GM19025 (cell line): ENCODE results near the gene ARG1.

Experiments
- ATAC-seq: cut with Tn5 transposase; IDR thresholded peaks from one replicate; pipeline ENCODE4 v1.9.1; 2021; ENCODE audit warnings: mild to moderate bottlenecking, low read depth, moderate library complexity; ENCODE audit not compliant: unreplicated experiment

ARG1 gene

DNA sequence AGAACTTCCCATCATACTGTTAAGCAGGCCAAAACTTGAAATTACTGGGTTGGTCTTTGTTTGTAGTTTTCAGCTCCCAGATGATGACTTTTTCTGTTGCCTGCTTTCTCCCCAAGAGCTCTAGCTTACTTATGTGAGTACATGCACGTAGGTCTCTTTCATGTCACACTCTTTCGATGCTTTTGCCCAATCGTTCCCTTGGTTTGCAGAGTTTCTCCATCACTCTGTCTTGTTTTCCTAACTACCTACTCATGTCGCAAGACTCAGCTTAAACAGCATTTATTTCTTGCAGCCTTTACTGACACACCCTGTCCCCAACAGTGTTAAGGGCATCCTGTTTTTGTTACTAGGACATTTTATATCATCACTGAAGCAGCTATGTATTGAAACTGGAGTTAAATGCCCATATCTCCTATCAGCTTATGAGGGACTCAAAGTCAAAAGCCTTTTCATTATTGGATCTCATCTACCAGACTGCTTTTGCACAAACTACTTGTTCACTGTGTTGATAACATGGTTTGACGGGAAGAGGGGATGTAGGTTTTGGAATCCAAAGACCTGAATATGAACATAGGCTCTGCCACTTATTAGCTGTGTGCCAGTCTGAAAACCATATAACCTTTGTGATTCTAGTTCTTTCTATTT is 2.9 kb downstream of the ARG1 start:
- no peak for ATAC-seq

DNA sequence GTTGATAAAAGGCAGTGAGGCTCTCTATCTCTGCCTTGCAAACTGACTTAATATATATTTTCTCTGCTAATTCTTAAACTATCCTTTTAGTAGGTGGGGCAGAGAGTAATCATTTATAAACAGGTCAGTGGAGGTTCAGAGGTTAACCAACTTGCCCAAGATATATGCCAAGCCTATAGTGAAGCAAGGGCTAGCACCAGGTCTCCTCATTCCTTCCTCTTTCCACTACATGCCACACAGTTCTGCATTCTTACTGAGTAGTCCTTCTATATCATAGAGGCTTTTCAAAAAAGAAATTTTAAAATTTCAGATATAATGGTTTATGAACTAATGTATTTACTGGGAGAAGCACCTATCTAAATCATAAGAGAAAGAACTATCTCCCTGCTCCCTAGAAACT is 8.5 kb downstream of the ARG1 start:
- no peak for ATAC-seq

DNA sequence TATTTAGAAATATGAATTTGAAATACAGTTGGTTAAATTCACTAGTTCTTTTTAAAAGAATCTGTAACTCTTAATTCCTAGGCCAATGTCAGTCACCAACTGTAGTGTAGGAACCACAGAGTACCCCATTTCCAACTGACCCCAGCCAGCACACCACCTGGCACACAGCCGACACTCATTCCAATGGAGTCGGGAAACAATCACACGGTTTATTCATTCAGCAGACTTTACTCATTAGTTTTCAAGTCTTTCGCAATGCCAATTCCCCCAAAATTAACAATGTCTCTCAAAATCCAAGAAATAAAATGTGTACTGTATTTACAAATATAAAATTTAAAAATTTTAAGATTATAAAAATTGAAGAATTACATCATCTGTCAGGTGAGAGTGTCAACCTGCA is 13.5 kb downstream of the ARG1 start:
- no peak for ATAC-seq

DNA sequence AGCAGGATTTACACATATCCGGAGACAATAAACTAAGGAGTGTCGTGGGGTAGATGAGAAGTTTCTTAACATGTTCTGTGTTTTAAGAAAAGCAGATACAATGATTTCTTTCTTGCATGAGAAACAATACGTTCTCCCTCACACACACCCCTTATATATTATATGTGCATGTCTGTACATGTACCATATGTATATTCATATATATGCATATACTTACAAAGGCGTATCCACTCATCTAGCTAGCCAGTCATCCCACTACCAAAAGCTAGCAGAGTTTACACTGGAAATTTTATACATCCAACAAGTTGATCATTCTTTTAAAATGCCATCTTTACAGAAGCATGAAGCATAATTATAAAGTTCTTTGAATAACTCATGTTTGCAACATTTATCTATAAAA is 14.9 kb downstream of the ARG1 start:
- ATAC-seq, result no peak

DNA sequence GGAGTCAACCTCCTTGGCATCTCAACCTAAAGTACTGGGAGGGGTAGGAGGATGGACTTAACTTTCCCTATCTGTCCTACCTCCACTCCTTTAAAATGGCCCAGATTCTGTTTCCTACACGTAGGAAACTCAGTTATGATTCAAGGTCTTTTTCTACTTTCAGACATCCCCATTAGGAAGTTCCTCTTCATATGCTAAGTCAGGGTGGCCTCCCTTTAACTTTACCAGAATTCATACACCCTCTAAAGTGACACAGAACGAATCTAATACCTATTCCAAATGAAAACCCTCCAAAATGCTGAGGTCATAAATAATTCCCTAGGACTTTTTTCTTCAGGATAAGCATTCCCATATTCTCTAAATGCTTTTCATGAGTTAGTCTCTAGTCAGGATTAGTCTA is 15.6 kb downstream of the ARG1 start:
- no peak for ATAC-seq

DNA sequence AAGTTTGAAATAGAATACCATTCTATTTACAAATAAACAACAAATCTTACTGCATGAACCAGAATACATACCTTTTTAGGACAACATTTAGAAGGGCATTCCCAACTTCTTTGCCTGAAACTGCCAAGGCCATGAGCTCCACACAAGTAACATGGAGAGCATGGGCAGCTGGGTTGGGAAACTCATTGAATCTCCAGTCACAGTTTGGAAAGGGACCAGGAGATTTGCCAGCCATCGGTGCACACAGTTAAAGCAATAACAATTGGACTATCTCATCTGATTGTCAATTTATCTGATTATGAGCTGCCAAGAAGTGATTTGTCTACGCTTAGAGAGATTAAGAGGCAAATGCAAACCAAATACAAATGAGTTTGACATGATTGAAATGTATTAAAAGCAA is 19.9 kb downstream of the ARG1 start:
- ATAC-seq, result no peak

DNA sequence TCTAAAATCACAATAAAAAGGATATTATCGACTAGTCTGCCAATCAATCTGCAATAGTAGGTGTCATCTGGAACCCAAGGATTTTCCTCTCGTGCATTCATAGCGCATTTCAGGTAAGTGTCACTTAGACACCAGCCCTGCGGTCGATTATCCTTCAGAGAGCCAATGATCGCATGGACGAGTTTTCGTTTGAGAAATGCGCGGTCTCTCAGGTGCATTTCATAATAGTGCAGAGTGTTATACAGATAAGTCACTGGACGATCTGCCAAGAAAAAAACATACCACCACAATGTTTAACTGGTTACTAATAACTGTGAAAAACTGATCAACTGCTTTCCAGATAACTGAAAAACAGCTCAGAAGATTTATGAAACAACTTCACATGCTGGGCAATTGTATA is 21.0 kb downstream of the ARG1 start:
- no peak for ATAC-seq

DNA sequence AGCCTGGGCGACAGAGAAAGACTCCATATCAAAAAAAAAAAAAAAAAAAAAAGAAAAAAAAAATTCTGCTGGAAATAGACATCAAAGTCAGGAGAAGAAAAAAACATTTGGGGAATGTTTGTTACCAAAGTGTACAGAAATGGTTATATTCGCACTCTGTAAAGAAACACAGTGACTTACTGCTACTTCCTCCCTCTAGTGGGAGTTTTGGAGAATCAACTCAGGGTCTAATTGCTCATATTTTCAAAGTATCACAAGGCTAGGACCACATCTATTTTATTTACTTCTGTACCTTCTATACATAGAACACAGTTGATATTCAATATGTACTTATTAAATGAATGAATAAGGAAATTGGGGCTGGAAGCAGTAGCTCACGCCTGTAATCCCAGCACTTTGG is 24.4 kb downstream of the ARG1 start:
- no peak for ATAC-seq

DNA sequence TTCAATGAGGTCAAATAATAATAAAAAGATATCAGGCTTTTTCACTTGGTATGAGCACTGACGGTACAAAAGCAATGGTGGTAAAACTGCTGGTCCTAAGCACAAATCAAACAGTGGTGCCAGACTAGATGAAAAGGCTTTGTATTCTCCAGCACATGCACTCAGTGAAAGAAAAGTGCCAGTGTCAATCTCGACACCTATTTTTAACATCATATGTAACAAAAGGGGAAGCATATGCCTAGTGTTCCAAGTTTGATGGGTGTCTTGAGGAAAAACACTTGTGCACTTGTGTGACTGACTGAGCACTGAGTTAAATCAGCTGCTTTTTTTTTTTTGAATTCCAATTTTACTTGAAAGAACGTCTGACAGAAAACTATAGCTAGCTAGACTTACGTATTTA is 27.7 kb downstream of the ARG1 start:
- ATAC-seq, result no peak

DNA sequence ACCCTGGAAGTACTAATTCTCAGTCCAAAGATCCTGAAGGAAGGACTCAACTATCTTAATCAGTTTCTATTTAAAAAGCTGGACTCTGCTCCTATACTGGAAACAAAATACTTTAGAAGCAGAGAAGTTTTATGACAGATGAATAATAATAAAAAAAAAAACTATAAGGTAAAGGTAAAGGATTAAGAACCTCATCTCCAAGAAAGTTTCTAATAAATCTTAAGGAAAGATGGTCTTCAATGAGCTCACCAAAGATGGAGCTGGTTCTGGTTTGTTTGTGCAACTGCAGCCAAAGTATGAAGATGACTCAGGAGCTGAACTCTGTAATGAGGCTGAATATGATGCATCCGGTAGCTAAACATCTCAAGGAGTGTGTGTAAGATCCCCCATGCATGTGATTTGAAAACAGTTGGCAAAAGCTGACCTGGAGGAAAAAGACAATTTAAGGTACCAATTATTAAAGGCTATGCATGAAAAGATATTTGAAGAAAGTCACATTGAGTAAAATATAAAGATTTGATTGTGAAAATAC is 29.8 kb downstream of the ARG1 start:
- ATAC-seq, result no peak

DNA sequence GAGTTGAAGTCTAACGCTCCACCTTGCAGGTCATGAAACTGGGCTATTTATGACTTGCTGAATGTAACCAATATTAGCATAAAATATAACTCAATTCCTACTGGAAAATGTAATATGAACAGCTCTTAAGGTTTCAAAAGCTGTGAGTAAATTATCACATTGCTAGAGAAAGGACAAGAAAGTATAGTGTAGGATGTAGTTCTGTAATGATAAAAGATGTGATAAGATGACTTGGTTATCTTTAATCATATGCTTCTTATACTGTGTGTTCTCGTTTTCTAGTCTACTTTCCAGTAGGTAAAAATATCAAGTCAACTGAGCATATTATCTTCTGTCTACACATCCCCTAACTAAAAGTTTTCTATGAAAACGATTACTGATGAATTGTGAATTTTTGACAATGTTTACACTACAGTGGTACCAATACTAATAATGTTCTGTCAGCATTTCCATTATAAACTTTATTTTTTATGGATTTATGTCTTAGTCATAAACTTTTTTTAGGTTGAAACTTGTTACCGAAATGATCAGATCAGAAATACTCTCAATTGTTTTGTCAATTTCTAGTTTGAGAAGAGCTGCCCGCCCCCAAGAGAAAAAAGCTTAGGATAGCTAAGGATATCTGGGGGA is 40.4 kb downstream of the ARG1 start:
- ATAC-seq, result no peak

DNA sequence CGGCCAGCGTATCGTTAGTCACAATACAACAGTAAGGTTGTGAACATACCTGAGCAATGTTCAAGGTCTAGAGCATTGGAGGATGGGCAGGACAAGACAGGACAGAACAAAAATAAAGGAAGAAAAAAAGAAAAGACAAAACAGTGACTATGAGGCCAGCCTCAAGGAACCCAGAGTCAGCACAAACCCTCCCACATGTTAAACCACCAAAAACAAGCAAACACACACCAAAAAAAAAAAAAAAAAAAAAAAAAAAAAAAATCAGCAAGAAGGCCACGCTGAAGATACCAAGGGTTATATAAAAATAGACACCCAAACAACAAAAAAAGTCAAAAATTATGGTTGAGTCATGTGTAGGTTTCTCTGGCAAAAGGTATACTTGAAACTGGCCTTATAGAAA is 42.2 kb downstream of the ARG1 start:
- no peak for ATAC-seq

DNA sequence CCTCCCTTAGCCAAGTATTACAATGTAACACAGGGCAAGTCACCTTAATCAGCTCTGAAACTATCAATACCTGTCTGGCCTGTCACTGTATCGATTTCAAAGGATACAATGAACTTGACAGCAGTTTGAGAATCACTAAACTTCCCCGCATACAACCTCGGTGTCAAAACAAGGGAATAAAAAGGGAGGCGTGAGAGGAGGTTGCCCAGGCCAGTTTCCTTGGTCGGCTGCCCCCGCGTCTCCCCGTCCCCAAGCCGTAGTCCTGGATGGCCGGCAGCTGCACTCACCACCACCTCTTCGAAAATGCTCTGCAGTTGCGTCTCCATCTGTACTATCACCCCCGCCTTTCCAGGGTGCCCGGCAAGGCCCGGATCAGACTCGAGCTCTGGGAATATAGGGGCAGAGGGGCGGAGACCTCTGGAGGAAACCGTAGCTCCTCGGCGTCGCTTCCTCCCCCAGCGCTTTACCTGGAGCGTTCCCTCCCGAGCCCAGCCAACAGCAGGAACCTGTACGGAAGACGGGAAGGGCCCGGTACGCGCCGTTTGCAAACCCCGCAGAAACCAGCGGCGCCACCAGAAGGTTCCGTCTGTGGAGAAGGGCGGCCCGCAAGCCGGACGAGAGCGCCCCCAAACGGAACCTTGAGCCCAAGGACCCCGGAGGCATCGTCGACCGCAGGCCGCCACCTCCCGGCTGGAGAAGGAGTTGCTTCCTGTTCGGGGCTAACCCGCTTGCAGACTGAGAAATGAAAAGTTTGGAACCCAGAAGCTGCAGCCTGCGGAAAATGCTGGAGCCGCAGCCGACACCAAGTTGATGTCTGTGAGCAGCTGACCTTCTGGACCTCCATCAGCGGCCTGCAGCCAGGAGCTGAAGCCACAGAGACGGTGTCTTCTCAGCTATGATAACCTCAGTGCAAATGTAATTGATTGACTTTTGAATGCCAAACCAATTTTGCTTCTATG is 55.0 kb downstream of the ARG1 start, which contains the start of gene MED23:
MED23 (minus strand) TSS at position 519 of the 959 bp plus-strand sequence; CDS start at position 326, 193 bp downstream.
- ATAC-seq, result peak; percentile 95

DNA sequence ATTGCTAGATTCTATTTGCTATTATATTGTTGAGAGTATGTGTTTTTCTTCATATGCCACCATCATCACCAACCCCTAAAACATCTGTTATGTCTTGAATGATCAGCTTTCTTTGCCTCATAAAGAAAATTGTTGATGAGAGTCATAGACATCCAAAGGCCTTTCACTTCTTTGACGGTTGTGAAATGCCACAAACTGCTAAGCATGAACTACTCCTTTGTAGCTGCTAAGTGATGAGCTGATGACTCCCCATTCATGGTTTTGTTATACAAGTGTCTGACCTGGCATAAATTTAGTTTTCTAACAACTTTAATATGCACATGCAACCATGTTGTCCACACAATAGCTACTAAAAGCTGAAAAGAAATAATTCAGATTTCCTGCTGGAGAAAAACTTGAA is 55.7 kb downstream of the ARG1 start:
- no peak for ATAC-seq

DNA sequence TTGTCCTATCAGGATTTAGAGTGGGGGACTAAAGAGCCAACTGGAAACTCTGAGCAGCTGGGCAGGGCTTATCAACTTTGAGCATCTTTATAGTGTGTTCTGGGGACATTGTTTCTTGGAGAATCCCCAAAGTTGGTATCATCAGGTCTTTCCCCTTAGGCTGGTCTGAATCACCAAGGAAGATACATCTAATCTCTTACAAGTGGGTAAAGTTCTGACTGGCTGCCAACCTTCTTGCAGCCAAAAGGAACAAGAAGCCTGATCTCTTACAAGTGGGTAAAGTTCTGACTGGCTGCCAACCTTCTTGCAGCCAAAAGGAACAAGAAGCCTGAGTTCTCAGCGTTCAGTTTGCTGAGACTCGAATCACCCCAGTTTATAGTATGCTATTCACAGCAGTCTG is 56.6 kb downstream of the ARG1 start:
- no peak for ATAC-seq

DNA sequence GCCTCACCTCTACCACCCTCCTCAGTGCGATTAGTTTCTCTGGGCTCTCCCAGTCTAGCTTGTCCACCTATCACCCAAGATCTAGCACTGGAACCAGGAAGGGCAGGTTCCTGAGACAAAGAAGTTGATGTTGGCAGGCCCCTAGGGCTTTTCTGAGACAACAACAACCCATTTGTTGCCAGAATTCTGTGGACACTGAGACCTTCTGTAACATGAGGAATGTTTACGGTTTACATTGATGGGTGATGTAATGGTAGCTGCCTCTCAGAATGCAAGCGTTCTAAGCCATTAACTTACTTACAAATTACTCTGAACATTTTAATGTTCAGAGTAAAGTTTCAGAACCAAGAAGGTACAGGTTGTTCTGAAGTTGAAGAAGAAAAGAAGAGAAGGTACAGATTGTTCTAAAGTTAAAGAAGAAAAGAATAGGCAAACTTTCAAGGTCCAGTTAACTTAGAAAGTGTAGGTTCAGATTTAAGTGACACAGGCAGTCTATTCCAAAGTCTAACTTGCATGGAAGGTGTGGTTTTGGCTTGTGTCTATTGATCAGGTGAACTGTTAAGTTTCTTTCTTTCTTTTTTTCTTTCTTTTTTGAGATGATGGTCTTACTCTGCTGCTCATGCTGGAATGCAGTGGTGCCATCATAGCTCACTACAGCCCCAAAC is 58.7 kb downstream of the ARG1 start:
- ATAC-seq, result no peak
